ENCODE results near the gene HBS1L. TPM values are rescaled to one million over a fixed set of nuclear protein-coding genes. Genes with fewer than 3 reads are reported as not detected.
"Not testable (repeated sequence)": the region's sequence is repeated elsewhere in the genome, so short reads cannot be mapped to it uniquely, and the experiment has no call there.

HBS1L gene
- total RNA-seq, 2 experiments from 2014 or later: 71.5 to 74.7 TPM

DNA sequence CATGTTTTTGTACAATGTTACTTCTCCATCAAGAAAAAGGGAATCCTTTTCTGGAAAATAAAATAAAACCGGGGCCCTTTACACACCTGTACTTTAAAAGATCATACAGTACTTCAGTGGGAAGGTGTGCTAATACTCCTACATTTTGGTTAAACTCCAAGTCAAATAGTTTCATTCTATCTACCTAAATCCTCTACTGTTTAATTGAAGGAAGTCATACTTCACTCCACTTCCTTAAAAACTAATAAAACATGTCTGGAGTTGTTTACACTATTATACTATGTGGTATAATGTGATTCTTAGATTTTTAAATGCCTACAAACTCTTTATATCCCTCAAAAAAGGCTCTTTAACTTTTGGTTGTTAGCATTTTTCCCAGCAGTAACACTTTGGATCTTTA, 18.6 kb upstream of the HBS1L start:
- H3K27me3 Mint-ChIP-seq: no peaks in the 10 kb centered on the region
- DNase-seq: no peak
- no peak overlapping the region for H3K4me3 Mint-ChIP-seq
- H3K27ac Mint-ChIP-seq: no peak overlapping the region
- ChIA-PET CTCF (no interaction called here), POLR2A (no interaction called here)
- peaks cover 2% of the 10 kb centered on the region for H3K36me3 Mint-ChIP-seq (ENCODE audit: low read depth)
- H3K9me3 Mint-ChIP-seq: peaks cover 3% of the 10 kb centered on the region
- H3K4me1 Mint-ChIP-seq: peaks cover 7% of the 10 kb centered on the region

DNA sequence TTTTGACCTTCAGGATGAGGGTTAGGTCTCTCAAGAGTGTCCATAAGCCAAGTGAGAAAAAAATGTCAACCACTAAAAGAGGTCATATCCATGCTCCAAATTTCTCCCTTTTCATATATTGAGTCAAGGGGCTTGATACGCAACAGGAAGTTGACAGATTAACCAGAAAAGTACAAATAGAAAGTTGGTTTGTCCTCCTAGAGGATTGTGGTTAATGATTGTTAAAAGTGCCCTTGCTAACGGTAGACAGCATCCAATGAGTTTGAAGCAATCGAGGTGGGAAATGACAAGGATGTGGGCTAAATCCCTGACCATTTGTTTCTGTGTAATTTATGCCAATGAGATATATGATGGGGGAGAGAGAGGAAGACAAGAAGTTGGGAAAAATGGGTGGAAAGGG, 18.1 kb upstream of the HBS1L start:
- Mint-ChIP-seq H3K4me3 (no peak overlapping the region), H3K9me3 (peaks cover 3% of the 10 kb centered on the region), H3K27me3 (no peaks in the 10 kb centered on the region), H3K36me3 (ENCODE audit: low read depth) (peaks cover 2% of the 10 kb centered on the region), H3K4me1 (peaks cover 7% of the 10 kb centered on the region), H3K27ac (no peak overlapping the region)
- CTCF ChIA-PET: no interaction called here
- DNase-seq: no peak
- POLR2A ChIA-PET: no interaction called here

DNA sequence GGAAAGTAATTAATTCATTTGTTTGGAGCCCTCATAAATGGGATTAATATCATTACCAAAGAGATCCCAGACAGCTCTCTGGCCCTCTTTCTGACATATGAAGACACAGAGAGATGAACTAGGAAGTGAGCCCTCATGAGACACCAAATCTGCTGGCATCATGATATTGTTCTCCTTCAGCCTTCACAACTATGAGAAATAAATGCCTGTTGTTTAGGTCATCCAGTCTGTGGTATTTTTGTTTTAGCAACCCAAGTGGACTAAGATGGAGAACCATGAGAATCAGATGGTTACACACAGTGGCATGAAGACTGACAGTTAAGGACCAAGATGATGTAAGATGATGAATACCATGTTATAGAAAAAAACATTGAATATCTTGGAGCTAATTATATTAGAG, 16.9 kb upstream of the HBS1L start:
- POLR2A ChIA-PET: no interaction called here
- DNase-seq: no peak
- peaks cover 9% of the 10 kb centered on the region for H3K4me1 Mint-ChIP-seq
- CTCF ChIA-PET: interaction anchor here (2.0 kb wide), 1 partner anchor 16 kb away, joined by 5 read pairs; no protein-coding TSS in a partner anchor
- peaks cover 2% of the 10 kb centered on the region for H3K36me3 Mint-ChIP-seq (ENCODE audit: low read depth)
- no peak overlapping the region for H3K4me3 Mint-ChIP-seq
- H3K27ac Mint-ChIP-seq: no peak overlapping the region
- peaks cover 7% of the 10 kb centered on the region for H3K9me3 Mint-ChIP-seq
- no peaks in the 10 kb centered on the region for H3K27me3 Mint-ChIP-seq

DNA sequence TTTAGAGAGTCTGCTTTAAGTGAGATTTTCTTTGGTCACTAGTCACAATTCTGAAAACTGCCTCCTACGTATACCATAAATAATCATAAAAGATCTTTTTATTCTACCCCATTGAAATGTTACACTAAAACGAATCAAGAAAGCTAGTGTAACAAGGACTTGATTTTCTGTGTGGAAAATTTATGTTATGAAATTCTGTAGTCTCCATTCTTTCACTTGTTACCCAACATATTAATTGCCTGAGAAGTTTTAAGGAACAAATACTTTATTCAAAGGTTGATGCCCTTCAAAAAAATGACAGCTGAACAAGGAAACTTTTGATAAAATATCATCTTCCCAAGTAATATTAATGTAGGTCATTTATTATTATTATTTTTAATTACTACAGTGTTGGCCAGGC, 13.3 kb upstream of the HBS1L start:
- no peak overlapping the region for H3K27ac Mint-ChIP-seq
- CTCF ChIA-PET: interaction anchor here (1.8 kb wide), 1 partner anchor 11 kb away, joined by 4 read pairs; no protein-coding TSS in a partner anchor
- H3K4me3 Mint-ChIP-seq: no peak overlapping the region
- H3K9me3 Mint-ChIP-seq: peaks cover 7% of the 10 kb centered on the region
- peaks cover 5% of the 10 kb centered on the region for H3K4me1 Mint-ChIP-seq
- H3K27me3 Mint-ChIP-seq: no peaks in the 10 kb centered on the region
- DNase-seq: no peak
- POLR2A ChIA-PET: no interaction called here
- H3K36me3 Mint-ChIP-seq (ENCODE audit: low read depth): peaks cover 2% of the 10 kb centered on the region

DNA sequence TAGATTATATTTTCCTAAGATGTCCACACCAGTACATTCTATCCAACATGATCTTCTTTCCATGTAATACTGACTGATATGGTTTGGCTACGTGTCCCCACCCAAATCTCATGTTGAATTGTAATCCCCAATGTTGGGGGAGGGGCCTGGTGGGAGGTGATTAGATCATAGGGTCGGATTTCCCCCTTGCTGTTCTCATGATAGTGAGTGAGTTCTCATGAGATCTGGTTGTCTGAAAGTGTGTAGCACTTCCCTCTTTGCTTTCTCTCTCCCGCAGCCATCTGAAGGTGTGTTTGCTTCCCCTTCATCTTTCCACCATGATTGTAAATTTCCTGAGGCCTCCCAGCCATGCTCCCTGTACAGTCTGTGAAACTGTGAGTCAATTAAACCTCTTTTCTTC, 12.2 kb upstream of the HBS1L start:
- POLR2A ChIA-PET: no interaction called here
- no peak overlapping the region for H3K27ac Mint-ChIP-seq

DNA sequence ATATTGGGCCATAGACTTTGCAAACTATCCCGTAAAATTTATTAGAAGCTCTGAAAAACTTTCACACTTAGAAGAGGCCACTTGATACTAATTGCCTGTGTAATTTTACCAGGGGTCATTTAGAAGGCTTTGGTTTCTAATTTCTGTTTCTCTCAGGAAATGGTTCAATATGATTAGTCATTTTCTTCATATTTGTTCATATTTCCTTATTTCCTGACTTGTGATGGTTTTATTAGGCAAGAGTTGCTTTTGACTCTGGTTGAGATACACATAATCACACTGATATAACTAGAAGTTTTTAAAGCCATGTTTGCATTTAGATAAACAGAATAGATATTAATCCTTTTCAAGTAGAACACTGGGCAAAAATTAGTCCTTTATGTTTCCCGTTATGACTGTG, 11.8 kb upstream of the HBS1L start:
- Mint-ChIP-seq H3K4me1 (peaks cover 3% of the 10 kb centered on the region), H3K36me3 (ENCODE audit: low read depth) (no peaks in the 10 kb centered on the region), H3K27me3 (no peaks in the 10 kb centered on the region), H3K9me3 (peaks cover 4% of the 10 kb centered on the region), H3K27ac (no peak overlapping the region), H3K4me3 (no peak overlapping the region)
- DNase-seq: no peak
- POLR2A ChIA-PET: no interaction called here
- CTCF ChIA-PET: interaction anchor here (1.7 kb wide), 1 partner anchor 11 kb away, joined by 3 read pairs; no protein-coding TSS in a partner anchor

More for the DNA sequence above, 12.2 kb upstream of the HBS1L start:
- DNase-seq: no peak
- Mint-ChIP-seq H3K27me3 (no peaks in the 10 kb centered on the region), H3K4me3 (no peak overlapping the region), H3K9me3 (peaks cover 7% of the 10 kb centered on the region), H3K4me1 (peaks cover 3% of the 10 kb centered on the region), H3K36me3 (ENCODE audit: low read depth) (no peaks in the 10 kb centered on the region)
- CTCF ChIA-PET: no interaction called here

DNA sequence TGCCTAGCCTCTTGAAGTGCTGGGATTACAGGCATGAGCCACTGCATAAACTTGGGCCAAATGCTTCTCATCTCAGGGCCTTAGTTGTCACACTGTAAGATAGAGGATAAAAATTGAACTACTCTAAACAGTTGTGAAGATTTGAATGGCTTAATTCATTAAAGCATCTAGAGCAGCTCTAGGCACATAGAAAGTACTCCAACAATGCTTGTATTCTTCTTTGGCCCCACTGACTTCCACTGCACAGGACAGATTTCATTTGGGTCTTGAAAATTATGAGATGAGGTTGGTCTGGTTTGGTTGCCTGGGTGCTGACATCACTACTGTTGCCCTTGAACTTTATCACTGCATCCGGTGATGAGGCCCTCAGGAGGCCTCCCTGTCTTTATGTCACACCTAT, 10.0 kb upstream of the HBS1L start:
- H3K27ac Mint-ChIP-seq: no peak overlapping the region
- CTCF ChIA-PET: interaction anchor here (1.7 kb wide), 1 partner anchor 9 kb away, joined by 3 read pairs; no protein-coding TSS in a partner anchor

DNA sequence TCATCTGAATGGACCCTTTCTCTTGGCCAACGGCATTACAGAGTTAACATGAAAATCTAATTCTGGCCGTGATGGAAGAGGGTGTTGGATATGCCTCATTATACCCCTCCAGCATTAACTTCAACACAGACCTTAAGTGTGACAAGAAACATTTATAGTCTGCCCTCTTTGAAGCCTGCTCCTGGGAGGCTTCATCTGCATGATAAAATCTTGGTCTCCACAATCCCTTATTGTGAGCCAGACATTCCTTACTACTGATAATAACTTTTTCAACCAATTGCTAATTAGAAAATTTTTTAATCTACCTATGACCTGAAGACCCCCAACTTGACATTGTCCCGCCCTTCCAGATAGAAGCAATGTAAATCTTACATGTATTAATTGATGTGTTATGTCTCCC, 9.3 kb upstream of the HBS1L start:
- Mint-ChIP-seq H3K36me3 (ENCODE audit: low read depth) (no peaks in the 10 kb centered on the region), H3K9me3 (peaks cover 4% of the 10 kb centered on the region), H3K27me3 (peaks cover 7% of the 10 kb centered on the region), H3K4me1 (peaks cover 3% of the 10 kb centered on the region), H3K4me3 (no peak overlapping the region), H3K27ac (no peak overlapping the region)
- DNase-seq: no peak
- ChIA-PET POLR2A (interaction anchor here (0.6 kb wide), 1 partner anchor 9 kb away, joined by 3 read pairs; the partner anchor contains the start of gene HBS1L), CTCF (no interaction called here)

More for the DNA sequence above, 10.0 kb upstream of the HBS1L start:
- peaks cover 7% of the 10 kb centered on the region for H3K27me3 Mint-ChIP-seq
- peaks cover 3% of the 10 kb centered on the region for H3K4me1 Mint-ChIP-seq
- no peaks in the 10 kb centered on the region for H3K36me3 Mint-ChIP-seq (ENCODE audit: low read depth)
- POLR2A ChIA-PET: interaction anchor here (0.6 kb wide), 1 partner anchor 10 kb away, joined by 3 read pairs; the partner anchor contains the start of gene HBS1L
- no peak for DNase-seq
- peaks cover 4% of the 10 kb centered on the region for H3K9me3 Mint-ChIP-seq
- H3K4me3 Mint-ChIP-seq: no peak overlapping the region

DNA sequence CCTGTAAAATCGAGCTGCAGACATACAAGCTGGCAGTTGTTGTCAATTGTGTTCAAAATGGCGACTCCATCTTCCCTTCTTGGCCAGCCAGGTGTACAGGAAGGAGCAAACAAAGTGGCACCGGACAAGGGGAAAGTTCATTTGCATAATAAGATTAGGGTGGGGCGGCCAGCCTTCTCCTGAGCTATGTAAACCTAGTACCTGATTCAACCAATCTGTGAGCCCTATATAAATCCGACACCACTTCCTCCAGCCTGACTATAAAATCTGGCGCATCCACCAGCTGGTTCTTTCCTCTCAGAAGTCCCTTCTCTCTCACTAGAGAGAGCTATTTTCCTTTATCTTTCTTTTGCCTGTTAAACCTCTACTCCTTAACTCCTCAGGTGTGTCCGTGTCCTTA, 8.1 kb upstream of the HBS1L start:
- H3K4me3 Mint-ChIP-seq: no peak overlapping the region
- peaks cover 4% of the 10 kb centered on the region for H3K9me3 Mint-ChIP-seq
- no peak overlapping the region for H3K27ac Mint-ChIP-seq
- H3K4me1 Mint-ChIP-seq: peaks cover 3% of the 10 kb centered on the region
- no peak for DNase-seq
- peaks cover 7% of the 10 kb centered on the region for H3K27me3 Mint-ChIP-seq
- no peaks in the 10 kb centered on the region for H3K36me3 Mint-ChIP-seq (ENCODE audit: low read depth)
- CTCF ChIA-PET: interaction anchor here (0.5 to 1.5 kb wide), 5 partner anchors 20 to 184 kb away, joined by 3 to 6 read pairs (median 3); no protein-coding TSS in a partner anchor
- POLR2A ChIA-PET: no interaction called here

DNA sequence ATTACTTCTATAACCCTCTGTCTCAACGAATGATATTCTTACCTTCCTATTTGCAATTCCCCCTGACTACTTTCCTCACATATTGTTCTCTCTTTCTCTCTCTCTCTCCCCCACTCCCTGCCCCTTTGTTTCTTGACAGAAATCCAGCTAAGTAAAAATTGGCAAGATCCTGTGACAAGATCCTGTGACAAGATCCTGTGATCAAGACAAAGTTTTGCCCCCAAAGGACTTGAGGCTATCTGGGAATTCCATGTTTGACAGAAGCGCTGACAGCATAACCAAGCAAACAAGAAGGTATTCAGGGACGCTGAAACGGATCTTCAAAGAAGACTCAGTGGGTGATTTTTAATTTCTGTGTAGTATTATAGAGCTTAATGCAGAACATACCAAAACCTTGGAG, 5.5 kb upstream of the HBS1L start:
- no peaks in the 10 kb centered on the region for H3K9me3 Mint-ChIP-seq
- H3K27me3 Mint-ChIP-seq: peaks cover 7% of the 10 kb centered on the region
- H3K36me3 Mint-ChIP-seq (ENCODE audit: low read depth): no peaks in the 10 kb centered on the region
- ChIA-PET POLR2A (no interaction called here), CTCF (no interaction called here)
- H3K27ac Mint-ChIP-seq: no peak overlapping the region
- no peak for DNase-seq
- peaks cover 10% of the 10 kb centered on the region for H3K4me1 Mint-ChIP-seq
- no peak overlapping the region for H3K4me3 Mint-ChIP-seq

DNA sequence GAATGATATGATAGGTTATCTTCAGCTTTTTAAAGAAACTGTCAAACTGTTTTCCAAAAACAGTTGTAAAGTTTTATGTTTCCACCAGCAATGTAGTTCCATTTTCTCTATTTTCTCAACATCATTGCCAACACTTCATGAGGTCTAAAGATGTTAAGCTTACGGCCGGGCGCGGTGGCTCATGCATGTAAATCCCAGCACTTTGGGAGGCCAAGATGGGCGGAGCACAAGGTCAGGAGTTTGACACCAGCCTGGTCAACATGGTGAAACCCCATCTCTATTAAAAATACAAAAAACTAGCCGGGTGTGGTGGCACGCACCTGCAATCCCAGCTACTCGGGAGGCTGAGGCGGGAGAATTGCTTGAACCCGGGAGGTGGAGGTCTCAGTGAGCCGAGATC, 3.7 kb upstream of the HBS1L start:
- CTCF ChIA-PET: interaction anchor here (1.1 kb wide), 1 partner anchor 29 kb away, joined by 3 read pairs; no protein-coding TSS in a partner anchor
- peaks cover 22% of the 10 kb centered on the region for H3K4me1 Mint-ChIP-seq
- H3K9me3 Mint-ChIP-seq; H3K27ac Mint-ChIP-seq; H3K4me3 Mint-ChIP-seq; H3K27me3 Mint-ChIP-seq; DNase-seq; H3K36me3 Mint-ChIP-seq (ENCODE audit: low read depth); POLR2A ChIA-PET: not testable (repeated sequence)

DNA sequence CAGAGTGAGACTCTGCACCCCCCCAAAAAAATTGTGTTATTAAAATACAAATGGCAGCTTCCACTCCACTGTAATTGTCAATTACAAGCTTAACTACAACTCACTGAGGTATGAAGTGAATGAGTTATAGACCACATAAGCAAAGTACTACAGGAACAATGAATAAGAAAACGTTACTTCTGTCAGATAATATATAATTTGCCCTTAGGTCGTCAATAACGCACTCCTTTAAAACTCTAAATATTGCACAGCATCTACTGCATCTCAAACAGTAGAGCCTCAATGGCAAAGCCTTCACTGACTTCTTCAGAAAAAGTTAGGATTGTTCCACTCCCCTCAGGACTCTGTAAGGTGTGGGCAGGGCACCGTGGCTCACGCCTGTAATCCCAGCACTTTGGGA, 2.0 kb upstream of the HBS1L start:
- ChIA-PET POLR2A (interaction anchor here (1.2 kb wide), 1 partner anchor 31 kb away, joined by 5 read pairs; no protein-coding TSS in a partner anchor), CTCF (interaction anchor here (0.8 to 3.5 kb wide), 5 partner anchors 9 to 88 kb away, joined by 3 to 20 read pairs (median 3); no protein-coding TSS in a partner anchor)
- Mint-ChIP-seq H3K27ac (no peak overlapping the region), H3K9me3 (no peaks in the 10 kb centered on the region), H3K4me3 (no peak overlapping the region), H3K4me1 (peaks cover 37% of the 10 kb centered on the region), H3K36me3 (ENCODE audit: low read depth) (peaks cover 7% of the 10 kb centered on the region), H3K27me3 (peaks cover 7% of the 10 kb centered on the region)
- DNase-seq: no peak

DNA sequence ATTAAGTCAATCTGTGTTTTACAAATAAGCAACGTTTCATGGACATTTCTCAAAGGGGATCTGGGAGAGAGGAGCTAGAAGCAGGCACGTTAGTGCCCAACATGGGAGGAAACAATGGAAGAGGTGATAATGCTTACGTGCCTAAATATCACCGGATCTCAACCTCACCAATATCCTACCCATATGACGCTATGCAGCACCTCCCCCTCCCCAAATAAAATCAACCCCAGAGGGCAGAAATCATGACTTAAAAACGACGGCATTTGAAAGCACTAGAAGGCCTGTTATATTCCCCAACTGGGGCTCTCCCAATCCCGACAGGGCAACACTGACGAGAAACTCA, 425 bp downstream of the HBS1L start:
- H3K4me1 Mint-ChIP-seq: peaks cover 46% of the 10 kb centered on the region
- H3K9me3 Mint-ChIP-seq: no peaks in the 10 kb centered on the region
- H3K4me3 Mint-ChIP-seq: peak overlapping the region; percentile 90
- H3K36me3 Mint-ChIP-seq (ENCODE audit: low read depth): peaks cover 18% of the 10 kb centered on the region
- H3K27ac Mint-ChIP-seq: peak overlapping the region; percentile 96
- ChIA-PET POLR2A (interaction anchor here (1.0 to 1.4 kb wide), 2 partner anchors 10 to 33 kb away, joined by 3 to 4 read pairs; no protein-coding TSS in a partner anchor), CTCF (interaction anchor here (1.1 to 3.5 kb wide), 9 partner anchors 8 to 134 kb away, joined by 3 to 20 read pairs (median 4); no protein-coding TSS in a partner anchor)
- peak; percentile 35 for DNase-seq
- H3K27me3 Mint-ChIP-seq: no peaks in the 10 kb centered on the region

DNA sequence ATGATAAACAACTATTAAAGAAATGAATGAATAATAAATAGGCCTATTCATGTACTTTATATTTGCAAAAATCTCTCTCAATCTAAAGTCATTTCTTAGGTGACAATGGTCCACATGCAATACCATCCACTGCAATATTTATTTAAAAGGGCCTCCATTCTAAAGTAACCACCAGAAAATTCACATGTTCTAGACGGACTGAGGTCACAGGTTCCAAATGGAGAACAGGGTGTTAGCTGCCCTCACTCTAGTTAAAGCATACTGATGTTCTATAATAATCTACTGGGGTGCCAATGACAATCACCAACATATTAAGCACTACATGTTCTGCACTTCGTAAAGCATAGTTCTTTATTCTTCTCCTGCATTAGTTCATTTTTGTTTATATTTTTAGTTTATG, 1.2 kb downstream of the HBS1L start:
- peak overlapping the region; percentile 90 for H3K4me3 Mint-ChIP-seq
- CTCF ChIA-PET: interaction anchor here (1.1 to 1.5 kb wide), 3 partner anchors 15 to 75 kb away, joined by 3 to 4 read pairs (median 3); no protein-coding TSS in a partner anchor
- no peaks in the 10 kb centered on the region for H3K9me3 Mint-ChIP-seq
- H3K27ac Mint-ChIP-seq: peak overlapping the region; percentile 96
- peaks cover 26% of the 10 kb centered on the region for H3K36me3 Mint-ChIP-seq (ENCODE audit: low read depth)
- DNase-seq: no peak
- H3K4me1 Mint-ChIP-seq: peaks cover 53% of the 10 kb centered on the region
- no peaks in the 10 kb centered on the region for H3K27me3 Mint-ChIP-seq
- POLR2A ChIA-PET: no interaction called here
